ENCODE data around the gene KIF6.

- no peak for TF ChIP-seq CTCF (IDR thresholded peaks at IDR 0.05)
- TF ChIP-seq POLR2A (IDR thresholded peaks at IDR 0.05) = no peak
These were observed 208.7 kb downstream of the KIF6 start for GRCh38 chr6:39516471-39516870.

All from uterus (tissue), 2 donors.